Type B pancreatic cell (in vitro differentiated cells): ENCODE results near the gene MZT2B. TPM values are rescaled to one million over a fixed set of nuclear protein-coding genes. Genes with fewer than 3 reads are reported as not detected.
"Not testable (repeated sequence)": the region's sequence is repeated elsewhere in the genome, so short reads cannot be mapped to it uniquely, and the experiment has no call there.

Experiments
- DNase-seq: peaks from one replicate; pipeline ENCODE4 v3.0.0; 2021; ENCODE audit warnings: mixed read lengths; ENCODE audit not compliant: unreplicated experiment; ENCODE audit errors: extremely low spot score
- H3K27ac Mint-ChIP-seq: 2 replicates; pipeline ENCODE4 v1.8.0; 2021; ENCODE audit warnings: mild to moderate bottlenecking, mixed read lengths
- H3K27me3 Mint-ChIP-seq: 2 replicates; pipeline ENCODE4 v1.8.0; 2021; ENCODE audit warnings: mixed read lengths
- H3K36me3 Mint-ChIP-seq: 2 replicates; pipeline ENCODE4 v1.8.0; 2021; ENCODE audit warnings: mixed read lengths
- H3K4me1 Mint-ChIP-seq: one replicate; pipeline ENCODE4 v1.8.0; 2021; ENCODE audit warnings: mixed read lengths; ENCODE audit not compliant: unreplicated experiment
- H3K4me3 Mint-ChIP-seq: 2 replicates; pipeline ENCODE4 v1.8.0; 2021; ENCODE audit warnings: mild to moderate bottlenecking, mixed read lengths
- H3K9me3 Mint-ChIP-seq: 2 replicates; pipeline ENCODE4 v1.8.0; 2021; ENCODE audit warnings: mixed read lengths
- CTCF ChIP-seq: fragments of 200-600 bp; sonication (generic); conservative IDR thresholded peaks from 2 replicates; pipeline ENCODE4 v1.5.0; 2021; ENCODE audit warnings: antibody characterized with exemption, mild to moderate bottlenecking
- total RNA-seq: library from RNA; stranded (reverse); gene quantifications from 2 replicates; pipeline ENCODE4 v1.2.1, GENCODE V29; 2021; ENCODE audit warnings: low replicate concordance

Gene MZT2B
- total RNA-seq, 1 donor from 2014 or later: 224 TPM

GRCh38 chr2:130142396-130143265 is 39.4 kb upstream of the MZT2B start:
- H3K27ac Mint-ChIP-seq, H3K27me3 Mint-ChIP-seq, H3K36me3 Mint-ChIP-seq, H3K4me1 Mint-ChIP-seq, H3K9me3 Mint-ChIP-seq: not testable (repeated sequence)
- DNase-seq: peak; percentile 48
- peak overlapping the region; percentile 81 for H3K4me3 Mint-ChIP-seq

- not testable (repeated sequence) for H3K27ac Mint-ChIP-seq, H3K4me1 Mint-ChIP-seq, H3K36me3 Mint-ChIP-seq, H3K9me3 Mint-ChIP-seq, H3K27me3 Mint-ChIP-seq
- peak overlapping the region; percentile 86 for H3K4me3 Mint-ChIP-seq
- DNase-seq: peak; percentile 58
Measured at GRCh38 chr2:130143266-130144039, 38.6 kb upstream of the MZT2B start.

GRCh38 chr2:130145006-130145414 is 37.1 kb upstream of the MZT2B start, which contains the start of gene CCDC74B:
CCDC74B (minus strand) TSS chr2:130145112; CDS start chr2:130144996, 116 bp downstream.
- not testable (repeated sequence) for H3K9me3 Mint-ChIP-seq, H3K27me3 Mint-ChIP-seq, H3K36me3 Mint-ChIP-seq, H3K4me1 Mint-ChIP-seq
- Mint-ChIP-seq H3K27ac (peak within 1 kb of the TSS; percentile 77), H3K4me3 (peak within 1 kb of the TSS; percentile 87)
- DNase-seq: peak; percentile 69

- DNase-seq, H3K36me3 Mint-ChIP-seq, H3K27me3 Mint-ChIP-seq, H3K27ac Mint-ChIP-seq, H3K9me3 Mint-ChIP-seq, H3K4me1 Mint-ChIP-seq, H3K4me3 Mint-ChIP-seq: not testable (repeated sequence)
Measured at GRCh38 chr2:130148515-130148914, 33.5 kb upstream of the MZT2B start.

GRCh38 chr2:130150181-130151144 is 31.6 kb upstream of the MZT2B start:
- no peak for TF ChIP-seq CTCF
- no peaks in the 10 kb centered on the region for H3K27me3 Mint-ChIP-seq
- H3K4me3 Mint-ChIP-seq: no peak overlapping the region
- no peak overlapping the region for H3K27ac Mint-ChIP-seq
- DNase-seq: no peak
- H3K9me3 Mint-ChIP-seq: no peaks in the 10 kb centered on the region
- H3K4me1 Mint-ChIP-seq: no peaks in the 10 kb centered on the region
- H3K36me3 Mint-ChIP-seq: no peaks in the 10 kb centered on the region

- not testable (repeated sequence) for H3K27me3 Mint-ChIP-seq, H3K27ac Mint-ChIP-seq, H3K36me3 Mint-ChIP-seq, H3K4me1 Mint-ChIP-seq, H3K4me3 Mint-ChIP-seq, DNase-seq, H3K9me3 Mint-ChIP-seq
Measured at GRCh38 chr2:130151145-130151512, 30.9 kb upstream of the MZT2B start.

- not testable (repeated sequence) for H3K4me1 Mint-ChIP-seq, DNase-seq, H3K27ac Mint-ChIP-seq, H3K27me3 Mint-ChIP-seq, H3K4me3 Mint-ChIP-seq, H3K36me3 Mint-ChIP-seq, H3K9me3 Mint-ChIP-seq
Measured at GRCh38 chr2:130152136-130152815, 29.8 kb upstream of the MZT2B start.
